NCI-H460 (cell line): Measurements from ENCODE around the gene PON1. TPM values are rescaled to one million over a fixed set of nuclear protein-coding genes. Genes with fewer than 3 reads are reported as not detected.

ENCODE experiments used
- DNase-seq: peaks from one replicate; pipeline ENCODE4 v3.0.0-alpha.2; 2016; ENCODE audit warnings: low read depth; ENCODE audit errors: extremely low read depth
- small RNA-seq, 2 experiments: library from RNA; depleted of rRNA; stranded (forward); fragments of <200 nt; gene quantifications; one replicate each; pipeline ENCODE3, GENCODE V24; 2014
- total RNA-seq: library from RNA; depleted of rRNA; stranded (reverse); fragments of >200 nt; shearing (Covaris generic); gene quantifications from 2 replicates; pipeline ENCODE4 v1.2.3, GENCODE V29; 2014; rRNA removed

The PON1 gene
- total RNA-seq, 1 experiment from 2014 or later, result not detected

- DNase-seq, result no peak
Measured at GRCh38 chr7:95263785-95264362, 60.5 kb downstream of the PON1 start.

- DNase-seq, result no peak
Measured at GRCh38 chr7:95262875-95263274, 61.5 kb downstream of the PON1 start.

- DNase-seq, result no peak
Measured at GRCh38 chr7:95261895-95262415, 62.4 kb downstream of the PON1 start.

- no peak for DNase-seq
Measured at GRCh38 chr7:95255691-95256090, 68.6 kb downstream of the PON1 start.

- DNase-seq, result no peak
Measured at GRCh38 chr7:95253986-95254385, 70.3 kb downstream of the PON1 start.

- no peak for DNase-seq
Measured at GRCh38 chr7:95251966-95252365, 72.4 kb downstream of the PON1 start.

- no peak for DNase-seq
Measured at GRCh38 chr7:95250571-95250970, 73.8 kb downstream of the PON1 start.

Small RNA genes lying within 50 kb of the gene (small RNA-seq; reads per million reads assigned to genes)
- gene AC004022.2, result 0 reads per million in 2 experiments

Other genes with a start within 250 kb of the PON1 start
- gene PON3, start 71.8 kb upstream of the PON1 start, total RNA-seq, result 0.77 and 0.98 TPM in 2 replicates
- gene PON2, start 110.5 kb upstream of the PON1 start, total RNA-seq, result 64.9 and 68.2 TPM in 2 replicates
- 0.47 TPM in 1 of 2 replicates, not detected in the other for gene ASB4, start 161.4 kb upstream of the PON1 start, total RNA-seq